DND-41 (cell line): ENCODE results near the gene ITGA2.

Experiments
- ATAC-seq: fragments of 200-7000 bp; cut with Tn5 transposase; 3 replicates; pipeline ENCODE4 v1.9.1; 2021; ENCODE audit warnings: low read depth; ENCODE audit not compliant: insufficient read depth
- DNase-seq: peaks from one replicate; pipeline ENCODE4 v3.0.0-alpha.2; 2020
- H2AFZ ChIP-seq: 2 replicates; pipeline ENCODE4 v1.6.0; 2012; ENCODE audit warnings: low read depth, low read length
- H3K27ac ChIP-seq: 2 replicates; pipeline ENCODE4 v1.5.1; 2012; ENCODE audit warnings: low read length, inconsistent platforms
- H3K27me3 ChIP-seq: fragments of 200-600 bp; sonication (generic); 2 replicates; pipeline ENCODE4 v1.6.0; 2012; ENCODE audit warnings: low read length, mild to moderate bottlenecking, inconsistent platforms; ENCODE audit not compliant: insufficient read depth, poor library complexity
- H3K36me3 ChIP-seq: 2 replicates; pipeline ENCODE4 v1.5.1; 2012; ENCODE audit warnings: low read length, inconsistent platforms; ENCODE audit not compliant: insufficient read depth
- H3K4me1 ChIP-seq: 2 replicates; pipeline ENCODE4 v1.5.1; 2012; ENCODE audit warnings: mild to moderate bottlenecking, low read length; ENCODE audit not compliant: insufficient read depth
- H3K4me2 ChIP-seq: 2 replicates; pipeline ENCODE4 v1.6.0; 2012; ENCODE audit warnings: mild to moderate bottlenecking, moderate library complexity, low read length, inconsistent platforms; ENCODE audit not compliant: insufficient read depth
- H3K4me3 ChIP-seq, 2 experiments: fragments of 200-600 bp in 1 of 2; shearing (Covaris generic) in 1 of 2; 2 replicates each; pipeline ENCODE4 v1.5.1; 2012 to 2016; ENCODE audit warnings: inconsistent platforms in 2 of 2, low read length in 2 of 2, mild to moderate bottlenecking in 2 of 2, low read depth in 1 of 2, moderate library complexity in 1 of 2
- H3K79me2 ChIP-seq: 2 replicates; pipeline ENCODE4 v1.6.0; 2012; ENCODE audit warnings: low read length, inconsistent platforms; ENCODE audit not compliant: insufficient read depth
- H3K9ac ChIP-seq: 2 replicates; pipeline ENCODE4 v1.6.0; 2012; ENCODE audit warnings: low read depth, mild to moderate bottlenecking, inconsistent platforms, low read length, moderate library complexity
- H3K9me3 ChIP-seq: 2 replicates; pipeline ENCODE4 v1.5.1; 2012; ENCODE audit warnings: low read length, moderate library complexity, mild to moderate bottlenecking, inconsistent platforms; ENCODE audit not compliant: insufficient read depth, severe bottlenecking
- H4K20me1 ChIP-seq: 2 replicates; pipeline ENCODE4 v1.6.0; 2012; ENCODE audit warnings: low read length; ENCODE audit not compliant: insufficient read depth
- EZH2 ChIP-seq: IDR thresholded peaks from 3 replicates; pipeline ENCODE4 v1.6.1; 2012; ENCODE audit warnings: borderline replicate concordance, low read depth, mild to moderate bottlenecking, moderate library complexity, low read length, inconsistent platforms; ENCODE audit not compliant: severe bottlenecking
- TF ChIP-seq, protein P1 (sequence below): IDR thresholded peaks from 2 replicates; pipeline ENCODE4 v1.5.1; 2012; ENCODE audit warnings: borderline replicate concordance, low read length, moderate library complexity, mild to moderate bottlenecking; ENCODE audit not compliant: poor library complexity, severe bottlenecking; ENCODE audit errors: extremely low read depth

ITGA2 gene

GRCh38 chr5:53095931-53096525 is 106.9 kb downstream of the ITGA2 start:
- DNase-seq (peak; percentile 76), ATAC-seq (peak; percentile 87)
- Histone ChIP-seq H3K79me2 (no peaks in the 10 kb centered on the region), H3K4me2 (no peak overlapping the region), H3K36me3 (peaks cover 54% of the 10 kb centered on the region), H2AFZ (no peak overlapping the region), H3K4me3 (no peak overlapping the region), H3K4me1 (peaks cover 5% of the 10 kb centered on the region), H3K9me3 (no peaks in the 10 kb centered on the region), H3K9ac (no peak overlapping the region), H4K20me1 (no peaks in the 10 kb centered on the region), H3K27ac (no peak overlapping the region), H3K27me3 (no peaks in the 10 kb centered on the region)
- TF ChIP-seq EZH2, result no peak
- TF ChIP-seq, protein P1, sequence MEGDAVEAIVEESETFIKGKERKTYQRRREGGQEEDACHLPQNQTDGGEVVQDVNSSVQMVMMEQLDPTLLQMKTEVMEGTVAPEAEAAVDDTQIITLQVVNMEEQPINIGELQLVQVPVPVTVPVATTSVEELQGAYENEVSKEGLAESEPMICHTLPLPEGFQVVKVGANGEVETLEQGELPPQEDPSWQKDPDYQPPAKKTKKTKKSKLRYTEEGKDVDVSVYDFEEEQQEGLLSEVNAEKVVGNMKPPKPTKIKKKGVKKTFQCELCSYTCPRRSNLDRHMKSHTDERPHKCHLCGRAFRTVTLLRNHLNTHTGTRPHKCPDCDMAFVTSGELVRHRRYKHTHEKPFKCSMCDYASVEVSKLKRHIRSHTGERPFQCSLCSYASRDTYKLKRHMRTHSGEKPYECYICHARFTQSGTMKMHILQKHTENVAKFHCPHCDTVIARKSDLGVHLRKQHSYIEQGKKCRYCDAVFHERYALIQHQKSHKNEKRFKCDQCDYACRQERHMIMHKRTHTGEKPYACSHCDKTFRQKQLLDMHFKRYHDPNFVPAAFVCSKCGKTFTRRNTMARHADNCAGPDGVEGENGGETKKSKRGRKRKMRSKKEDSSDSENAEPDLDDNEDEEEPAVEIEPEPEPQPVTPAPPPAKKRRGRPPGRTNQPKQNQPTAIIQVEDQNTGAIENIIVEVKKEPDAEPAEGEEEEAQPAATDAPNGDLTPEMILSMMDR, result peak; percentile 92

DNA sequence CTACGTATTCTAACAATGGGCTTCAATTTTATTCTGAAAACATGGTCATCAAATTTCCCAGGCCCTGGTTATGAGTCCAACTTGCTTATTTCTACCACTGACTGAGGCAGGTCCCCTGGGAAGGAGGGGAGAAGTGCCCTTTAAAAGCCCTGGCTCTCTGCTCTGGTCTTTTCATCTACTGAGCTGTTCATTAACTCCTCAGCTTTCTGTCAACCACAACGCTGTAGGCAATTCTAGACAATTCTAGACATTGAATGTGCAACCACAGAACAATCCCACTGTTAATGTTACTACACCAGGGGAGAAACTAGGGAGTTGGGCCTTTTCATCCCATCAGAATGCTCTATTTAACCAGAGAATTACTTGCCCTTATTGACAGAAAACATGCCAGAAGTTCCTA is 110.4 kb downstream of the ITGA2 start:
- ATAC-seq (no peak), DNase-seq (no peak)
- Histone ChIP-seq H3K9ac (no peak overlapping the region), H3K79me2 (peaks cover 6% of the 10 kb centered on the region; the same call in 1 of the 2 replicates), H3K27me3 (no peaks in the 10 kb centered on the region), H3K27ac (no peak overlapping the region), H3K4me1 (no peaks in the 10 kb centered on the region), H2AFZ (no peak overlapping the region), H4K20me1 (no peaks in the 10 kb centered on the region), H3K4me3 (no peak overlapping the region), H3K36me3 (peaks cover 76% of the 10 kb centered on the region), H3K9me3 (no peaks in the 10 kb centered on the region), H3K4me2 (no peak overlapping the region)
- no peak for TF ChIP-seq EZH2
- TF ChIP-seq, protein P1, result no peak

GRCh38 chr5:53100606-53101005 is 111.5 kb downstream of the ITGA2 start:
- no peaks in the 10 kb centered on the region for H3K4me1 ChIP-seq
- no peak overlapping the region for H3K9ac ChIP-seq
- ATAC-seq, result no peak
- no peak for TF ChIP-seq EZH2
- TF ChIP-seq, protein P1, result no peak
- no peak overlapping the region for H2AFZ ChIP-seq
- no peaks in the 10 kb centered on the region for H4K20me1 ChIP-seq
- H3K27me3 ChIP-seq, result no peaks in the 10 kb centered on the region
- no peak overlapping the region for H3K4me3 ChIP-seq
- H3K27ac ChIP-seq, result no peak overlapping the region
- peaks cover 8% of the 10 kb centered on the region for H3K79me2 ChIP-seq
- H3K4me2 ChIP-seq, result no peak overlapping the region
- no peak for DNase-seq
- H3K36me3 ChIP-seq, result peaks cover 68% of the 10 kb centered on the region
- H3K9me3 ChIP-seq, result no peaks in the 10 kb centered on the region
